HepG2 (cell line): ENCODE results near the gene SAE1. TPM values are rescaled to one million over a fixed set of nuclear protein-coding genes. Genes with fewer than 3 reads are reported as not detected.
A peak's percentile ranks its signal among the peaks of the same experiment; 100 is the strongest.

Experiments
- FOXO1 ChIP-seq: sonication (generic); formaldehyde crosslinking; IDR thresholded peaks from 2 replicates; pipeline ENCODE4 v1.4.0; 2020; ENCODE audit warnings: missing genetic modification reagents
- FOXP1 ChIP-seq, 2 experiments: fragments of 450-650 bp in 1 of 2; IDR thresholded peaks; 2 replicates each; pipeline ENCODE4 v1.6.1; 2017 to 2018; ENCODE audit warnings: antibody characterized with exemption in 1 of 2
- HOXD1 ChIP-seq: sonication (generic); formaldehyde crosslinking; IDR thresholded peaks from 2 replicates; pipeline ENCODE4 v1.5.0; 2020; ENCODE audit warnings: missing genetic modification reagents
- KMT2A ChIP-seq: sonication (generic); formaldehyde crosslinking; IDR thresholded peaks from 2 replicates; pipeline ENCODE4 v1.4.0; 2020; ENCODE audit warnings: missing genetic modification reagents
- RAD51 ChIP-seq: fragments of 450-650 bp; IDR thresholded peaks from 2 replicates; pipeline ENCODE4 v1.6.1; 2016; ENCODE audit warnings: borderline replicate concordance
- REL ChIP-seq: sonication (generic); formaldehyde crosslinking; conservative IDR thresholded peaks from 2 replicates; pipeline ENCODE4 v1.8.0; 2022; ENCODE audit warnings: mild to moderate bottlenecking, missing genetic modification reagents, moderate library complexity
- RORA ChIP-seq: sonication (generic); formaldehyde crosslinking; IDR thresholded peaks from 2 replicates; pipeline ENCODE4 v1.5.0; 2020; ENCODE audit warnings: mild to moderate bottlenecking, missing genetic modification reagents, moderate library complexity
- SIN3A ChIP-seq: IDR thresholded peaks from 2 replicates; pipeline ENCODE4 v1.6.1; 2011; ENCODE audit warnings: low read depth, mild to moderate bottlenecking, control low read depth, low read length, borderline replicate concordance
- SSRP1 ChIP-seq: IDR thresholded peaks from 2 replicates; pipeline ENCODE4 v1.6.1; 2016; ENCODE audit warnings: control low read depth
- YEATS4 ChIP-seq: sonication (generic); formaldehyde crosslinking; IDR thresholded peaks from 2 replicates; pipeline ENCODE4 v1.4.0; 2020; ENCODE audit warnings: missing genetic modification reagents, borderline replicate concordance
- ZNF296 ChIP-seq: sonication (generic); formaldehyde crosslinking; conservative IDR thresholded peaks from 2 replicates; pipeline ENCODE4 v1.5.0; 2020; ENCODE audit warnings: mild to moderate bottlenecking, missing genetic modification reagents
- ZNF350 ChIP-seq: sonication (generic); formaldehyde crosslinking; IDR thresholded peaks from 2 replicates; pipeline ENCODE4 v1.4.0; 2020; ENCODE audit warnings: mild to moderate bottlenecking, low read depth, missing genetic modification reagents, borderline replicate concordance
- ZNF572 ChIP-seq: sonication (generic); formaldehyde crosslinking; IDR thresholded peaks from 2 replicates; pipeline ENCODE4 v1.5.1; 2020; ENCODE audit warnings: mild to moderate bottlenecking, missing genetic modification reagents
- ZNF75D ChIP-seq: sonication (generic); formaldehyde crosslinking; IDR thresholded peaks from 2 replicates; pipeline ENCODE4 v1.8.1; 2023; ENCODE audit warnings: missing genetic modification reagents, mild to moderate bottlenecking, borderline replicate concordance
- ZUFSP ChIP-seq: sonication (generic); formaldehyde crosslinking; IDR thresholded peaks from 2 replicates; pipeline ENCODE4 v1.9.0; 2021; ENCODE audit warnings: missing genetic modification reagents, mild to moderate bottlenecking, borderline replicate concordance
- polyA plus RNA-seq, 8 experiments: library from polyadenylated mRNA; depleted of rRNA in 3 of 8; stranded (reverse) in 7 of 8; unstranded in 1 of 8; fragments of >200 nt; fragmentation: Illumina TruSeq in 4 of 8; extraction: Trizol in 4 of 8; gene quantifications; 2 replicates each; pipeline versions ENCODE4 v1.2.1 to v1.2.3, GENCODE V29; 2011 to 2016; ENCODE audit warnings: low read depth in 4 of 8, missing spikeins in 1 of 8, mixed read lengths in 1 of 8; ENCODE audit not compliant: insufficient read depth in 1 of 8
- total RNA-seq, 5 experiments: library from RNA; depleted of rRNA; stranded (reverse); fragments of >200 nt; fragmentation: Illumina TruSeq; extraction: Trizol; gene quantifications; 2 replicates each; pipeline ENCODE4 v1.2.3, GENCODE V29; 2016; ENCODE audit warnings: low read depth in 1 of 5
- TF ChIP-seq, protein P1 (sequence below): sonication (generic); formaldehyde crosslinking; IDR thresholded peaks from 2 replicates; pipeline ENCODE4 v1.5.0; 2020; ENCODE audit warnings: mild to moderate bottlenecking, missing genetic modification reagents, borderline replicate concordance
- TF ChIP-seq, protein P2 (sequence below), 2 experiments: sonication (generic) in 1 of 2; formaldehyde crosslinking in 1 of 2; IDR thresholded peaks; 2 replicates each; pipeline versions ENCODE4 v1.5.1 to v1.6.1; 2011 to 2020; ENCODE audit warnings: borderline replicate concordance in 1 of 2, low read depth in 1 of 2, low read length in 1 of 2, mild to moderate bottlenecking in 1 of 2, missing genetic modification reagents in 1 of 2, moderate library complexity in 1 of 2
- TF ChIP-seq, protein P3 (sequence below): sonication (generic); formaldehyde crosslinking; IDR thresholded peaks from 2 replicates; pipeline ENCODE4 v1.5.0; 2020; ENCODE audit warnings: mild to moderate bottlenecking, missing genetic modification reagents

Gene SAE1
- total and polyA plus RNA-seq, 2 of the 13 experiments (the other 11 are each of a cell fraction or from before 2014, with no cell fraction given) = 87.6 to 197 TPM

- TF ChIP-seq ZNF296 (no peak), ZUFSP (no peak), SSRP1 (no peak; the same call in 1 of the 2 replicates), KMT2A (CRISPR knock-in tag) (no peak), FOXO1 (CRISPR knock-in tag) (no peak), RORA (CRISPR knock-in tag) (no peak), ZNF572 (CRISPR knock-in tag) (no peak), HOXD1 (no peak), ZNF350 (0 out of 2 replicates have a peak, but pooled peaks have one; percentile 2), REL (CRISPR knock-in tag) (no peak), ZNF75D (CRISPR knock-in tag) (no peak), RAD51 (peak; percentile 53; the same call in 1 of the 2 replicates), FOXP1 (IDR thresholded peaks at IDR 0.05) (no peak), FOXP1 (CRISPR knock-in tag; IDR thresholded peaks at IDR 0.05) (no peak), SIN3A (peak; percentile 25; the same call in 1 of the 2 replicates), YEATS4 (CRISPR knock-in tag) (no peak)
- TF ChIP-seq, protein P1, sequence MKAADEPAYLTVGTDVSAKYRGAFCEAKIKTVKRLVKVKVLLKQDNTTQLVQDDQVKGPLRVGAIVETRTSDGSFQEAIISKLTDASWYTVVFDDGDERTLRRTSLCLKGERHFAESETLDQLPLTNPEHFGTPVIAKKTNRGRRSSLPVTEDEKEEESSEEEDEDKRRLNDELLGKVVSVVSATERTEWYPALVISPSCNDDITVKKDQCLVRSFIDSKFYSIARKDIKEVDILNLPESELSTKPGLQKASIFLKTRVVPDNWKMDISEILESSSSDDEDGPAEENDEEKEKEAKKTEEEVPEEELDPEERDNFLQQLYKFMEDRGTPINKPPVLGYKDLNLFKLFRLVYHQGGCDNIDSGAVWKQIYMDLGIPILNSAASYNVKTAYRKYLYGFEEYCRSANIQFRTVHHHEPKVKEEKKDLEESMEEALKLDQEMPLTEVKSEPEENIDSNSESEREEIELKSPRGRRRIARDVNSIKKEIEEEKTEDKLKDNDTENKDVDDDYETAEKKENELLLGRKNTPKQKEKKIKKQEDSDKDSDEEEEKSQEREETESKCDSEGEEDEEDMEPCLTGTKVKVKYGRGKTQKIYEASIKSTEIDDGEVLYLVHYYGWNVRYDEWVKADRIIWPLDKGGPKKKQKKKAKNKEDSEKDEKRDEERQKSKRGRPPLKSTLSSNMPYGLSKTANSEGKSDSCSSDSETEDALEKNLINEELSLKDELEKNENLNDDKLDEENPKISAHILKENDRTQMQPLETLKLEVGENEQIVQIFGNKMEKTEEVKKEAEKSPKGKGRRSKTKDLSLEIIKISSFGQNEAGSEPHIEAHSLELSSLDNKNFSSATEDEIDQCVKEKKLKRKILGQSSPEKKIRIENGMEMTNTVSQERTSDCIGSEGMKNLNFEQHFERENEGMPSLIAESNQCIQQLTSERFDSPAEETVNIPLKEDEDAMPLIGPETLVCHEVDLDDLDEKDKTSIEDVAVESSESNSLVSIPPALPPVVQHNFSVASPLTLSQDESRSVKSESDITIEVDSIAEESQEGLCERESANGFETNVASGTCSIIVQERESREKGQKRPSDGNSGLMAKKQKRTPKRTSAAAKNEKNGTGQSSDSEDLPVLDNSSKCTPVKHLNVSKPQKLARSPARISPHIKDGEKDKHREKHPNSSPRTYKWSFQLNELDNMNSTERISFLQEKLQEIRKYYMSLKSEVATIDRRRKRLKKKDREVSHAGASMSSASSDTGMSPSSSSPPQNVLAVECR (CRISPR knock-in tag) = peak; percentile 46; the same call in 1 of the 2 replicates
- TF ChIP-seq, protein P2, sequence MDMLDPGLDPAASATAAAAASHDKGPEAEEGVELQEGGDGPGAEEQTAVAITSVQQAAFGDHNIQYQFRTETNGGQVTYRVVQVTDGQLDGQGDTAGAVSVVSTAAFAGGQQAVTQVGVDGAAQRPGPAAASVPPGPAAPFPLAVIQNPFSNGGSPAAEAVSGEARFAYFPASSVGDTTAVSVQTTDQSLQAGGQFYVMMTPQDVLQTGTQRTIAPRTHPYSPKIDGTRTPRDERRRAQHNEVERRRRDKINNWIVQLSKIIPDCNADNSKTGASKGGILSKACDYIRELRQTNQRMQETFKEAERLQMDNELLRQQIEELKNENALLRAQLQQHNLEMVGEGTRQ (IDR thresholded peaks at IDR 0.05; ENCODE audit: low read depth, low read length) = peak; percentile 41
- TF ChIP-seq, protein P2 (CRISPR knock-in tag; IDR thresholded peaks at IDR 0.05; ENCODE audit: borderline replicate concordance) = no peak
- TF ChIP-seq, protein P3, sequence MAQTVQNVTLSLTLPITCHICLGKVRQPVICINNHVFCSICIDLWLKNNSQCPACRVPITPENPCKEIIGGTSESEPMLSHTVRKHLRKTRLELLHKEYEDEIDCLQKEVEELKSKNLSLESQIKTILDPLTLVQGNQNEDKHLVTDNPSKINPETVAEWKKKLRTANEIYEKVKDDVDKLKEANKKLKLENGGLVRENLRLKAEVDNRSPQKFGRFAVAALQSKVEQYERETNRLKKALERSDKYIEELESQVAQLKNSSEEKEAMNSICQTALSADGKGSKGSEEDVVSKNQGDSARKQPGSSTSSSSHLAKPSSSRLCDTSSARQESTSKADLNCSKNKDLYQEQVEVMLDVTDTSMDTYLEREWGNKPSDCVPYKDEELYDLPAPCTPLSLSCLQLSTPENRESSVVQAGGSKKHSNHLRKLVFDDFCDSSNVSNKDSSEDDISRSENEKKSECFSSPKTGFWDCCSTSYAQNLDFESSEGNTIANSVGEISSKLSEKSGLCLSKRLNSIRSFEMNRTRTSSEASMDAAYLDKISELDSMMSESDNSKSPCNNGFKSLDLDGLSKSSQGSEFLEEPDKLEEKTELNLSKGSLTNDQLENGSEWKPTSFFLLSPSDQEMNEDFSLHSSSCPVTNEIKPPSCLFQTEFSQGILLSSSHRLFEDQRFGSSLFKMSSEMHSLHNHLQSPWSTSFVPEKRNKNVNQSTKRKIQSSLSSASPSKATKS (CRISPR knock-in tag) = no peak
These were observed 98.5 kb downstream of the SAE1 start (continued) for GRCh38 chr19:47228937-47229675.
